GM23338 (cell line): ENCODE results near the gene MAD1L1. TPM values are rescaled to one million over a fixed set of nuclear protein-coding genes. Genes with fewer than 3 reads are reported as not detected.

Source experiments
- ATAC-seq: fragments of 200-7000 bp; cut with Tn5 transposase; 3 replicates; pipeline ENCODE4 v1.9.1; 2020
- DNase-seq: peaks from one replicate; pipeline ENCODE4 v3.0.0-alpha.2; 2015; ENCODE audit warnings: low spot score
- H2AFZ ChIP-seq: fragments of 200-600 bp; sonication (generic); 2 replicates; pipeline ENCODE4 v1.8.0; 2016; ENCODE audit warnings: antibody characterized with exemption, mild to moderate bottlenecking, moderate library complexity
- H3F3A ChIP-seq: fragments of 200-600 bp; sonication (generic); replicated peaks from 2 replicates; pipeline ENCODE4 v1.8.0; 2017; ENCODE audit warnings: antibody characterized with exemption, mixed run types, low read depth
- H3K27ac ChIP-seq: fragments of 200-600 bp; sonication (generic); 2 replicates; pipeline ENCODE4 v1.6.1; 2016; ENCODE audit warnings: low read depth
- H3K27me3 ChIP-seq: fragments of 200-600 bp; sonication (generic); 2 replicates; pipeline ENCODE4 v1.8.0; 2016; ENCODE audit warnings: mild to moderate bottlenecking, mixed run types, moderate library complexity; ENCODE audit not compliant: insufficient read depth
- H3K36me3 ChIP-seq: fragments of 200-600 bp; sonication (generic); 2 replicates; pipeline ENCODE4 v1.8.0; 2016; ENCODE audit warnings: mild to moderate bottlenecking; ENCODE audit not compliant: insufficient read depth
- H3K4me1 ChIP-seq: fragments of 200-600 bp; sonication (generic); 2 replicates; pipeline ENCODE4 v1.8.0; 2016; ENCODE audit warnings: mild to moderate bottlenecking, moderate library complexity; ENCODE audit not compliant: insufficient read depth
- H3K4me2 ChIP-seq: fragments of 200-600 bp; sonication (generic); 2 replicates; pipeline ENCODE4 v1.7.1; 2017; ENCODE audit warnings: mixed run types
- H3K4me3 ChIP-seq: fragments of 200-600 bp; sonication (generic); 2 replicates; pipeline ENCODE4 v1.6.1; 2016; ENCODE audit warnings: mixed run types
- H3K79me2 ChIP-seq: fragments of 200-600 bp; sonication (generic); replicated peaks from 2 replicates; pipeline ENCODE4 v1.8.0; 2017; ENCODE audit warnings: mild to moderate bottlenecking; ENCODE audit not compliant: insufficient read depth
- H3K9me2 ChIP-seq: fragments of 200-600 bp; sonication (generic); 2 replicates; pipeline ENCODE4 v1.8.0; 2017; ENCODE audit not compliant: insufficient read depth
- H4K20me1 ChIP-seq: fragments of 200-600 bp; sonication (generic); replicated peaks from 2 replicates; pipeline ENCODE4 v1.8.0; 2017; ENCODE audit warnings: mild to moderate bottlenecking; ENCODE audit not compliant: insufficient read depth
- H3K27ac Mint-ChIP-seq: 2 replicates; pipeline ENCODE4 v1.8.0; 2020; ENCODE audit warnings: inconsistent platforms, mild to moderate bottlenecking, moderate library complexity, mixed read lengths
- H3K27me3 Mint-ChIP-seq: 3 replicates; pipeline ENCODE4 v1.8.0; 2022; ENCODE audit warnings: low read depth, mild to moderate bottlenecking, moderate library complexity, mixed read lengths, inconsistent platforms; ENCODE audit not compliant: insufficient read depth, poor library complexity
- H3K36me3 Mint-ChIP-seq: 3 replicates; pipeline ENCODE4 v1.8.0; 2021; ENCODE audit warnings: low read depth, mild to moderate bottlenecking, inconsistent platforms, moderate library complexity, mixed read lengths
- H3K4me1 Mint-ChIP-seq: 3 replicates; pipeline ENCODE4 v1.8.0; 2020; ENCODE audit warnings: mild to moderate bottlenecking, inconsistent platforms, mixed read lengths
- H3K4me3 Mint-ChIP-seq: 3 replicates; pipeline ENCODE4 v1.8.0; 2021; ENCODE audit warnings: moderate library complexity, mild to moderate bottlenecking, inconsistent platforms, mixed read lengths
- H3K9me3 Mint-ChIP-seq: 3 replicates; pipeline ENCODE4 v1.8.0; 2020; ENCODE audit warnings: moderate library complexity, mild to moderate bottlenecking, inconsistent platforms, mixed read lengths
- CREB1 ChIP-seq: fragments of 250-450 bp; sonication (Bioruptor Pico); IDR thresholded peaks from 2 replicates; pipeline ENCODE4 v1.5.0; 2020; ENCODE audit warnings: low read depth, mild to moderate bottlenecking, moderate library complexity
- CTCF ChIP-seq, 2 experiments: fragments of 200-600 bp in 1 of 2; sonication (generic) in 1 of 2; conservative IDR thresholded peaks; 2 replicates each; pipeline versions ENCODE4 v1.5.1 to v1.6.1; 2016 to 2017; ENCODE audit warnings: antibody characterized with exemption in 2 of 2, low read depth in 2 of 2, mild to moderate bottlenecking in 2 of 2, moderate library complexity in 1 of 2
- EZH2 ChIP-seq: fragments of 200-600 bp; sonication (generic); IDR thresholded peaks from one replicate; pipeline ENCODE4 v1.8.0; 2017; ENCODE audit warnings: antibody characterized with exemption, mild to moderate bottlenecking, low read depth; ENCODE audit not compliant: unreplicated experiment
- EZH2phosphoT487 ChIP-seq: fragments of 200-600 bp; sonication (generic); IDR thresholded peaks from one replicate; pipeline ENCODE4 v1.8.1; 2018; ENCODE audit warnings: antibody characterized with exemption; ENCODE audit not compliant: unreplicated experiment
- POLR2AphosphoS5 ChIP-seq: IDR thresholded peaks from 2 replicates; pipeline ENCODE4 v1.6.1; 2016; ENCODE audit warnings: antibody characterized with exemption, low read depth
- ZNF114 ChIP-seq: fragments of 250-450 bp; sonication (Bioruptor Pico); IDR thresholded peaks from 2 replicates; pipeline ENCODE4 v1.5.0; 2020; ENCODE audit warnings: mild to moderate bottlenecking, moderate library complexity
- ZNF331 ChIP-seq: fragments of 250-450 bp; sonication (Bioruptor Pico); IDR thresholded peaks from 2 replicates; pipeline ENCODE4 v1.5.0; 2020; ENCODE audit warnings: low read depth, mild to moderate bottlenecking, moderate library complexity
- ZNF462 ChIP-seq: fragments of 250-450 bp; sonication (Bioruptor Pico); IDR thresholded peaks from 2 replicates; pipeline ENCODE4 v1.5.0; 2020; ENCODE audit warnings: mild to moderate bottlenecking, moderate library complexity
- polyA plus RNA-seq: library from polyadenylated mRNA; unstranded; fragments of >200 nt; fragmentation: Nextera tagmentation; extraction: Ambion mirVana; gene quantifications from 2 replicates; pipeline ENCODE4 v1.2.1, GENCODE V29; 2016
- total RNA-seq: library from RNA; depleted of rRNA; stranded (reverse); fragments of >200 nt; shearing (Covaris generic); gene quantifications from 2 replicates; pipeline ENCODE4 v1.2.3, GENCODE V29; 2014

MAD1L1 gene
- total and polyA plus RNA-seq, 2 experiments from 2014 or later, result 40.3 to 59.3 TPM

GRCh38 chr7:1985042-1985441 lies 247.7 kb downstream of the MAD1L1 start (continued):
- TF ChIP-seq ZNF462 (CRISPR knock-in tag) (no peak), EZH2 (no peak), CREB1 (CRISPR knock-in tag) (no peak), EZH2phosphoT487 (no peak), ZNF114 (CRISPR knock-in tag) (no peak)

GRCh38 chr7:1981878-1982230 lies 250.9 kb downstream of the MAD1L1 start:
- H4K20me1 ChIP-seq, result no peaks in the 10 kb centered on the region
- no peaks in the 10 kb centered on the region for H3K79me2 ChIP-seq
- Mint-ChIP-seq H3K9me3 (peaks cover 16% of the 10 kb centered on the region), H3K4me1 (no peaks in the 10 kb centered on the region; the same call in 2 of the 3 replicates), H3K36me3 (peaks cover 25% of the 10 kb centered on the region), H3K4me3 (no peak overlapping the region), H3K27ac (no peak overlapping the region), H3K27me3 (peaks cover 7% of the 10 kb centered on the region)
- no peak overlapping the region for H2AFZ ChIP-seq
- ATAC-seq (no peak), DNase-seq (no peak)
- no peaks in the 10 kb centered on the region for H3K4me1 ChIP-seq
- no peaks in the 10 kb centered on the region for H3K36me3 ChIP-seq
- no peak overlapping the region for H3K27ac ChIP-seq
- H3K4me3 ChIP-seq, result no peak overlapping the region
- H3K4me2 ChIP-seq, result no peak overlapping the region
- no peaks in the 10 kb centered on the region for H3F3A ChIP-seq
- H3K9me2 ChIP-seq, result no peaks in the 10 kb centered on the region
- H3K27me3 ChIP-seq, result no peaks in the 10 kb centered on the region
- TF ChIP-seq POLR2AphosphoS5 (no peak), ZNF331 (CRISPR knock-in tag) (no peak), ZNF114 (CRISPR knock-in tag) (no peak), CTCF (conservative IDR thresholded peaks at IDR 0.05; ENCODE audit: low read depth in 2 of 2) (no peak), CREB1 (CRISPR knock-in tag) (no peak), ZNF462 (CRISPR knock-in tag) (no peak)
